GM23338 (cell line): ENCODE measurements around the gene OXNAD1. TPM values are rescaled to one million over a fixed set of nuclear protein-coding genes. Genes with fewer than 3 reads are reported as not detected.

ENCODE experiments used
- ATAC-seq: fragments of 200-7000 bp; cut with Tn5 transposase; 3 replicates; pipeline ENCODE4 v1.9.1; 2020
- DNase-seq: peaks from one replicate; pipeline ENCODE4 v3.0.0-alpha.2; 2015; ENCODE audit warnings: low spot score
- H2AFZ ChIP-seq: fragments of 200-600 bp; sonication (generic); 2 replicates; pipeline ENCODE4 v1.8.0; 2016; ENCODE audit warnings: antibody characterized with exemption, mild to moderate bottlenecking, moderate library complexity
- H3F3A ChIP-seq: fragments of 200-600 bp; sonication (generic); replicated peaks from 2 replicates; pipeline ENCODE4 v1.8.0; 2017; ENCODE audit warnings: antibody characterized with exemption, mixed run types, low read depth
- H3K27ac ChIP-seq: fragments of 200-600 bp; sonication (generic); 2 replicates; pipeline ENCODE4 v1.6.1; 2016; ENCODE audit warnings: low read depth
- H3K27me3 ChIP-seq: fragments of 200-600 bp; sonication (generic); 2 replicates; pipeline ENCODE4 v1.8.0; 2016; ENCODE audit warnings: mild to moderate bottlenecking, mixed run types, moderate library complexity; ENCODE audit not compliant: insufficient read depth
- H3K36me3 ChIP-seq: fragments of 200-600 bp; sonication (generic); 2 replicates; pipeline ENCODE4 v1.8.0; 2016; ENCODE audit warnings: mild to moderate bottlenecking; ENCODE audit not compliant: insufficient read depth
- H3K4me1 ChIP-seq: fragments of 200-600 bp; sonication (generic); 2 replicates; pipeline ENCODE4 v1.8.0; 2016; ENCODE audit warnings: mild to moderate bottlenecking, moderate library complexity; ENCODE audit not compliant: insufficient read depth
- H3K4me2 ChIP-seq: fragments of 200-600 bp; sonication (generic); 2 replicates; pipeline ENCODE4 v1.7.1; 2017; ENCODE audit warnings: mixed run types
- H3K4me3 ChIP-seq: fragments of 200-600 bp; sonication (generic); 2 replicates; pipeline ENCODE4 v1.6.1; 2016; ENCODE audit warnings: mixed run types
- H3K79me2 ChIP-seq: fragments of 200-600 bp; sonication (generic); replicated peaks from 2 replicates; pipeline ENCODE4 v1.8.0; 2017; ENCODE audit warnings: mild to moderate bottlenecking; ENCODE audit not compliant: insufficient read depth
- H3K9me2 ChIP-seq: fragments of 200-600 bp; sonication (generic); 2 replicates; pipeline ENCODE4 v1.8.0; 2017; ENCODE audit not compliant: insufficient read depth
- H4K20me1 ChIP-seq: fragments of 200-600 bp; sonication (generic); replicated peaks from 2 replicates; pipeline ENCODE4 v1.8.0; 2017; ENCODE audit warnings: mild to moderate bottlenecking; ENCODE audit not compliant: insufficient read depth
- H3K27ac Mint-ChIP-seq: 2 replicates; pipeline ENCODE4 v1.8.0; 2020; ENCODE audit warnings: inconsistent platforms, mild to moderate bottlenecking, moderate library complexity, mixed read lengths
- H3K27me3 Mint-ChIP-seq: 3 replicates; pipeline ENCODE4 v1.8.0; 2022; ENCODE audit warnings: low read depth, mild to moderate bottlenecking, moderate library complexity, mixed read lengths, inconsistent platforms; ENCODE audit not compliant: insufficient read depth, poor library complexity
- H3K36me3 Mint-ChIP-seq: 3 replicates; pipeline ENCODE4 v1.8.0; 2021; ENCODE audit warnings: low read depth, mild to moderate bottlenecking, inconsistent platforms, moderate library complexity, mixed read lengths
- H3K4me1 Mint-ChIP-seq: 3 replicates; pipeline ENCODE4 v1.8.0; 2020; ENCODE audit warnings: mild to moderate bottlenecking, inconsistent platforms, mixed read lengths
- H3K4me3 Mint-ChIP-seq: 3 replicates; pipeline ENCODE4 v1.8.0; 2021; ENCODE audit warnings: moderate library complexity, mild to moderate bottlenecking, inconsistent platforms, mixed read lengths
- H3K9me3 Mint-ChIP-seq: 3 replicates; pipeline ENCODE4 v1.8.0; 2020; ENCODE audit warnings: moderate library complexity, mild to moderate bottlenecking, inconsistent platforms, mixed read lengths
- CREB1 ChIP-seq: fragments of 250-450 bp; sonication (Bioruptor Pico); IDR thresholded peaks from 2 replicates; pipeline ENCODE4 v1.5.0; 2020; ENCODE audit warnings: low read depth, mild to moderate bottlenecking, moderate library complexity
- EZH2 ChIP-seq: fragments of 200-600 bp; sonication (generic); IDR thresholded peaks from one replicate; pipeline ENCODE4 v1.8.0; 2017; ENCODE audit warnings: antibody characterized with exemption, mild to moderate bottlenecking, low read depth; ENCODE audit not compliant: unreplicated experiment
- EZH2phosphoT487 ChIP-seq: fragments of 200-600 bp; sonication (generic); IDR thresholded peaks from one replicate; pipeline ENCODE4 v1.8.1; 2018; ENCODE audit warnings: antibody characterized with exemption; ENCODE audit not compliant: unreplicated experiment
- JUNB ChIP-seq: IDR thresholded peaks from one replicate; pipeline ENCODE4 v1.6.1; 2016; ENCODE audit warnings: antibody characterized with exemption; ENCODE audit not compliant: unreplicated experiment
- NANOG ChIP-seq: IDR thresholded peaks from 2 replicates; pipeline ENCODE4 v1.6.1; 2016; ENCODE audit warnings: antibody characterized with exemption, borderline replicate concordance
- POLR2AphosphoS5 ChIP-seq: IDR thresholded peaks from 2 replicates; pipeline ENCODE4 v1.6.1; 2016; ENCODE audit warnings: antibody characterized with exemption, low read depth
- REST ChIP-seq: IDR thresholded peaks from one replicate; pipeline ENCODE4 v1.6.1; 2018; ENCODE audit warnings: antibody characterized with exemption; ENCODE audit not compliant: unreplicated experiment
- STAT1 ChIP-seq: IDR thresholded peaks from one replicate; pipeline ENCODE4 v1.6.1; 2016; ENCODE audit warnings: antibody characterized with exemption; ENCODE audit not compliant: unreplicated experiment
- ZNF114 ChIP-seq: fragments of 250-450 bp; sonication (Bioruptor Pico); IDR thresholded peaks from 2 replicates; pipeline ENCODE4 v1.5.0; 2020; ENCODE audit warnings: mild to moderate bottlenecking, moderate library complexity
- ZNF331 ChIP-seq: fragments of 250-450 bp; sonication (Bioruptor Pico); IDR thresholded peaks from 2 replicates; pipeline ENCODE4 v1.5.0; 2020; ENCODE audit warnings: low read depth, mild to moderate bottlenecking, moderate library complexity
- polyA plus RNA-seq: library from polyadenylated mRNA; unstranded; fragments of >200 nt; fragmentation: Nextera tagmentation; extraction: Ambion mirVana; gene quantifications from 2 replicates; pipeline ENCODE4 v1.2.1, GENCODE V29; 2016
- total RNA-seq: library from RNA; depleted of rRNA; stranded (reverse); fragments of >200 nt; shearing (Covaris generic); gene quantifications from 2 replicates; pipeline ENCODE4 v1.2.3, GENCODE V29; 2014
- TF ChIP-seq, protein P1 (sequence below), 2 experiments: fragments of 200-600 bp in 1 of 2; sonication (generic) in 1 of 2; conservative IDR thresholded peaks; 2 replicates each; pipeline versions ENCODE4 v1.5.1 to v1.6.1; 2016 to 2017; ENCODE audit warnings: antibody characterized with exemption in 2 of 2, low read depth in 2 of 2, mild to moderate bottlenecking in 2 of 2, moderate library complexity in 1 of 2
- TF ChIP-seq, protein P2 (sequence below): IDR thresholded peaks from 2 replicates; pipeline ENCODE4 v1.6.1; 2016; ENCODE audit warnings: antibody characterized with exemption
- TF ChIP-seq, protein P3 (sequence below): fragments of 250-450 bp; sonication (Bioruptor Pico); IDR thresholded peaks from 2 replicates; pipeline ENCODE4 v1.5.0; 2020; ENCODE audit warnings: mild to moderate bottlenecking, moderate library complexity

The OXNAD1 gene
- total and polyA plus RNA-seq, 2 experiments from 2014 or later = 22.9 to 34.2 TPM

DNA sequence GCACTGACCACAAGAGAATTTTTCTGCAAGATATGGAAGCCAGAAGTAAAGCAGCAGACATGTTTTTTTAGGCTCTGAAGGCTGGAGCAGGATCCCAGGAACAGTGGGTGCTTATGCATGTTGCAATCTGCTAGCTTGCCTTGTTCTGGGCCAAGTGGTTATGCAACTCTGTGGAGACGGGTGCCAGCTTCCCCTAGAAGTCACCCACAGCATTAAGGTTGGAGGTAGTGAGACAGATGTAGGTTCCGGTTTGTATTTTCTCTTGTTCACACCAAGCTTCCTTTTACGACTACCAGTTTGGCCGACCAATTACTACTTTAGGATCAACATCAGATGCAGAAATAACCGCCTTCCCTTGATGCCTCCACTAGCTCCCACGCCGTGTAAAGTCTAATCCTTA, 11.4 kb upstream of the OXNAD1 start:
- Mint-ChIP-seq H3K4me3 (no peak overlapping the region), H3K9me3 (no peaks in the 10 kb centered on the region), H3K36me3 (no peaks in the 10 kb centered on the region), H3K27ac (no peak overlapping the region), H3K4me1 (no peaks in the 10 kb centered on the region), H3K27me3 (peaks cover 4% of the 10 kb centered on the region)
- ATAC-seq = no peak
- no peaks in the 10 kb centered on the region for H3K27me3 ChIP-seq
- H3K4me3 ChIP-seq = no peak overlapping the region
- no peak overlapping the region for H2AFZ ChIP-seq
- H3F3A ChIP-seq = no peaks in the 10 kb centered on the region
- no peaks in the 10 kb centered on the region; the same call in 1 of the 2 replicates for H4K20me1 ChIP-seq
- TF ChIP-seq EZH2phosphoT487 (no peak), POLR2AphosphoS5 (no peak), CREB1 (no peak), EZH2 (no peak), JUNB (no peak), REST (no peak), ZNF331 (CRISPR knock-in tag) (no peak), NANOG (no peak), ZNF114 (CRISPR knock-in tag) (no peak), STAT1 (no peak)
- TF ChIP-seq, protein P1, sequence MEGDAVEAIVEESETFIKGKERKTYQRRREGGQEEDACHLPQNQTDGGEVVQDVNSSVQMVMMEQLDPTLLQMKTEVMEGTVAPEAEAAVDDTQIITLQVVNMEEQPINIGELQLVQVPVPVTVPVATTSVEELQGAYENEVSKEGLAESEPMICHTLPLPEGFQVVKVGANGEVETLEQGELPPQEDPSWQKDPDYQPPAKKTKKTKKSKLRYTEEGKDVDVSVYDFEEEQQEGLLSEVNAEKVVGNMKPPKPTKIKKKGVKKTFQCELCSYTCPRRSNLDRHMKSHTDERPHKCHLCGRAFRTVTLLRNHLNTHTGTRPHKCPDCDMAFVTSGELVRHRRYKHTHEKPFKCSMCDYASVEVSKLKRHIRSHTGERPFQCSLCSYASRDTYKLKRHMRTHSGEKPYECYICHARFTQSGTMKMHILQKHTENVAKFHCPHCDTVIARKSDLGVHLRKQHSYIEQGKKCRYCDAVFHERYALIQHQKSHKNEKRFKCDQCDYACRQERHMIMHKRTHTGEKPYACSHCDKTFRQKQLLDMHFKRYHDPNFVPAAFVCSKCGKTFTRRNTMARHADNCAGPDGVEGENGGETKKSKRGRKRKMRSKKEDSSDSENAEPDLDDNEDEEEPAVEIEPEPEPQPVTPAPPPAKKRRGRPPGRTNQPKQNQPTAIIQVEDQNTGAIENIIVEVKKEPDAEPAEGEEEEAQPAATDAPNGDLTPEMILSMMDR (conservative IDR thresholded peaks at IDR 0.05; ENCODE audit: low read depth in 2 of 2) = no peak
- TF ChIP-seq, protein P2, sequence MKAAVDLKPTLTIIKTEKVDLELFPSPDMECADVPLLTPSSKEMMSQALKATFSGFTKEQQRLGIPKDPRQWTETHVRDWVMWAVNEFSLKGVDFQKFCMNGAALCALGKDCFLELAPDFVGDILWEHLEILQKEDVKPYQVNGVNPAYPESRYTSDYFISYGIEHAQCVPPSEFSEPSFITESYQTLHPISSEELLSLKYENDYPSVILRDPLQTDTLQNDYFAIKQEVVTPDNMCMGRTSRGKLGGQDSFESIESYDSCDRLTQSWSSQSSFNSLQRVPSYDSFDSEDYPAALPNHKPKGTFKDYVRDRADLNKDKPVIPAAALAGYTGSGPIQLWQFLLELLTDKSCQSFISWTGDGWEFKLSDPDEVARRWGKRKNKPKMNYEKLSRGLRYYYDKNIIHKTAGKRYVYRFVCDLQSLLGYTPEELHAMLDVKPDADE = no peak
- TF ChIP-seq, protein P3, sequence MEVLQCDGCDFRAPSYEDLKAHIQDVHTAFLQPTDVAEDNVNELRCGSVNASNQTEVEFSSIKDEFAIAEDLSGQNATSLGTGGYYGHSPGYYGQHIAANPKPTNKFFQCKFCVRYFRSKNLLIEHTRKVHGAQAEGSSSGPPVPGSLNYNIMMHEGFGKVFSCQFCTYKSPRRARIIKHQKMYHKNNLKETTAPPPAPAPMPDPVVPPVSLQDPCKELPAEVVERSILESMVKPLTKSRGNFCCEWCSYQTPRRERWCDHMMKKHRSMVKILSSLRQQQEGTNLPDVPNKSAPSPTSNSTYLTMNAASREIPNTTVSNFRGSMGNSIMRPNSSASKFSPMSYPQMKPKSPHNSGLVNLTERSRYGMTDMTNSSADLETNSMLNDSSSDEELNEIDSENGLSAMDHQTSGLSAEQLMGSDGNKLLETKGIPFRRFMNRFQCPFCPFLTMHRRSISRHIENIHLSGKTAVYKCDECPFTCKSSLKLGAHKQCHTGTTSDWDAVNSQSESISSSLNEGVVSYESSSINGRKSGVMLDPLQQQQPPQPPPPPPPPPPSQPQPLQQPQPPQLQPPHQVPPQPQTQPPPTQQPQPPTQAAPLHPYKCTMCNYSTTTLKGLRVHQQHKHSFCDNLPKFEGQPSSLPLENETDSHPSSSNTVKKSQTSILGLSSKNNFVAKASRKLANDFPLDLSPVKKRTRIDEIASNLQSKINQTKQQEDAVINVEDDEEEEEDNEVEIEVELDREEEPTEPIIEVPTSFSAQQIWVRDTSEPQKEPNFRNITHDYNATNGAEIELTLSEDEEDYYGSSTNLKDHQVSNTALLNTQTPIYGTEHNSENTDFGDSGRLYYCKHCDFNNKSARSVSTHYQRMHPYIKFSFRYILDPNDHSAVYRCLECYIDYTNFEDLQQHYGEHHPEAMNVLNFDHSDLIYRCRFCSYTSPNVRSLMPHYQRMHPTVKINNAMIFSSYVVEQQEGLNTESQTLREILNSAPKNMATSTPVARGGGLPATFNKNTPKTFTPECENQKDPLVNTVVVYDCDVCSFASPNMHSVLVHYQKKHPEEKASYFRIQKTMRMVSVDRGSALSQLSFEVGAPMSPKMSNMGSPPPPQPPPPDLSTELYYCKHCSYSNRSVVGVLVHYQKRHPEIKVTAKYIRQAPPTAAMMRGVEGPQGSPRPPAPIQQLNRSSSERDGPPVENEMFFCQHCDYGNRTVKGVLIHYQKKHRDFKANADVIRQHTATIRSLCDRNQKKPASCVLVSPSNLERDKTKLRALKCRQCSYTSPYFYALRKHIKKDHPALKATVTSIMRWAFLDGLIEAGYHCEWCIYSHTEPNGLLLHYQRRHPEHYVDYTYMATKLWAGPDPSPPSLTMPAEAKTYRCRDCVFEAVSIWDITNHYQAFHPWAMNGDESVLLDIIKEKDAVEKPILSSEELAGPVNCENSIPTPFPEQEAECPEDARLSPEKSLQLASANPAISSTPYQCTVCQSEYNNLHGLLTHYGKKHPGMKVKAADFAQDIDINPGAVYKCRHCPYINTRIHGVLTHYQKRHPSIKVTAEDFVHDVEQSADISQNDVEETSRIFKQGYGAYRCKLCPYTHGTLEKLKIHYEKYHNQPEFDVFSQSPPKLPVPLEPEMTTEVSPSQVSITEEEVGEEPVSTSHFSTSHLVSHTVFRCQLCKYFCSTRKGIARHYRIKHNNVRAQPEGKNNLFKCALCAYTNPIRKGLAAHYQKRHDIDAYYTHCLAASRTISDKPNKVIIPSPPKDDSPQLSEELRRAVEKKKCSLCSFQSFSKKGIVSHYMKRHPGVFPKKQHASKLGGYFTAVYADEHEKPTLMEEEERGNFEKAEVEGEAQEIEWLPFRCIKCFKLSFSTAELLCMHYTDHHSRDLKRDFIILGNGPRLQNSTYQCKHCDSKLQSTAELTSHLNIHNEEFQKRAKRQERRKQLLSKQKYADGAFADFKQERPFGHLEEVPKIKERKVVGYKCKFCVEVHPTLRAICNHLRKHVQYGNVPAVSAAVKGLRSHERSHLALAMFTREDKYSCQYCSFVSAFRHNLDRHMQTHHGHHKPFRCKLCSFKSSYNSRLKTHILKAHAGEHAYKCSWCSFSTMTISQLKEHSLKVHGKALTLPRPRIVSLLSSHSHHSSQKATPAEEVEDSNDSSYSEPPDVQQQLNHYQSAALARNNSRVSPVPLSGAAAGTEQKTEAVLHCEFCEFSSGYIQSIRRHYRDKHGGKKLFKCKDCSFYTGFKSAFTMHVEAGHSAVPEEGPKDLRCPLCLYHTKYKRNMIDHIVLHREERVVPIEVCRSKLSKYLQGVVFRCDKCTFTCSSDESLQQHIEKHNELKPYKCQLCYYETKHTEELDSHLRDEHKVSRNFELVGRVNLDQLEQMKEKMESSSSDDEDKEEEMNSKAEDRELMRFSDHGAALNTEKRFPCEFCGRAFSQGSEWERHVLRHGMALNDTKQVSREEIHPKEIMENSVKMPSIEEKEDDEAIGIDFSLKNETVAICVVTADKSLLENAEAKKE (CRISPR knock-in tag) = no peak
- H3K27ac ChIP-seq = no peak overlapping the region
- H3K4me2 ChIP-seq = no peak overlapping the region
- DNase-seq = no peak
- H3K4me1 ChIP-seq = no peaks in the 10 kb centered on the region
- H3K79me2 ChIP-seq = no peaks in the 10 kb centered on the region
- no peaks in the 10 kb centered on the region for H3K9me2 ChIP-seq
- H3K36me3 ChIP-seq = no peaks in the 10 kb centered on the region
